ENCODE measurements around the gene MMP8.

Gene MMP8

GRCh38 chr11:102662607-102663006 lies 62.1 kb downstream of the MMP8 start:
- H3K4me3 ChIP-seq, result no peak overlapping the region
- no peaks in the 10 kb centered on the region for H3K4me1 ChIP-seq
- no peak for DNase-seq (ENCODE audit: low spot score in 2 of 2)
- no peaks in the 10 kb centered on the region for H3K9me3 ChIP-seq
- no peaks in the 10 kb centered on the region for H3K36me3 ChIP-seq (replicated peaks)
- H3K27me3 ChIP-seq (ENCODE audit: low read depth), result peaks cover under 1% of the 10 kb centered on the region; the same call in 1 of the 2 replicates
- in situ Hi-C loops (cut with MboI; ENCODE audit: low sequenced_read_pairs), result no loop called here
